GM21447 (cell line): ENCODE data around the gene GBE1.
A peak's percentile ranks its signal among the peaks of the same experiment; 100 is the strongest.

ENCODE experiments used
- ATAC-seq: cut with Tn5 transposase; IDR thresholded peaks from one replicate; pipeline ENCODE4 v1.9.1; 2021; ENCODE audit not compliant: unreplicated experiment

The GBE1 gene

DNA sequence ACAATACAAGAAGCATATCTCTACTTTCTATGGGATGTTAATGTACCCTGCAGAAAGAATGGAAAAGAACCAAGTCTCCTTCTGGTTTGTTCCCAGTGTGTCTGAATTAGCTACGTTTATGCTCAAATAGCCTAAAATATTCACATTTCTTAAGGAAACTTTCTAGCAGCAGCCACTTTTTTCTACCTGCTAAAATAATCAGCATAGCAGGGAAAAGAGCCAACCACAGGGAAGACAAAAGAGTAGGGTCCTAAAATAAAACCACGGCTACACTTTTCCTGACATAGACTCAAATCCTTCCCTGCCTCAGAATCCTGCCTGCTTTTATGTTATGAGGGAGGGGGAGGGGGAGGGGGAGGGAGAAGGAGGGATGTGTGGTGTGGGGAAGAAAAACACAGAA lies 136.7 kb downstream of the GBE1 start:
- no peak for ATAC-seq

DNA sequence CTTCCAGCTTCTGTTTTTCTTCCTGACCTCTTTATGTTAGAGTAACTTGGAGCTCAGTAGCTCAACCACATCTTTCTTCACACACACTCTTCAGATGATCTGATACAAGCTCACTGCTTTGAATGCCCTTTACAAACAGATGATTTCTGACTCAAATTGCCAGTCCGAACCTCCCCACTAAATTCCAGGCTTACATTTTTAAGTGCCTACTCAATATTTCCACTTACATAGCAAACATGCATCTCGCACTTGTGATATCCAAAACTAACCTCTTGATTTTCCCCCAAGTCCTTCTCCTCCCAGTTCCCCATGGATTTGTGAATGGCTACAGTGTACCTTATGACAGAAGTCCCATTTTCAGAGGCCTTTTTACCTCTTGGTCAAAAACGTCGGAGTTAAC lies 139.1 kb downstream of the GBE1 start:
- ATAC-seq: no peak

DNA sequence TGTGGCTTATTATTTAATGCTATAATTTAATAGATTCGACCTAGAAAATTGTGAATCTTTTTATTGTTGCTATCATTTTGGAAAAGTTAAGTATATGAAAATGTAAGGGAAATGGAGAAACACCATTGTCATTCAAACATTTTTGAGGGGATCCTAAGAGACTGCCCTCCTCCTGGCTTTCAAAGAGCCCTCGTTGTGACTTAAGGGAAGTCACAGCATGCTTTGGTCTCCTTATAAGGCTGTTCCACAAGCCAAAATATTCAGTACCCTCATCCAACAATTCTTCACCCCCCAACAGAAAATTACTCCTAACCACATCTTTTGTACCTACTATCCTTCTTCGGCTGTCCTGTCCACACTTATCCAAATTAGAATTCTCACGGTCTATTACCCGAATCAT lies 140.2 kb downstream of the GBE1 start:
- no peak for ATAC-seq

DNA sequence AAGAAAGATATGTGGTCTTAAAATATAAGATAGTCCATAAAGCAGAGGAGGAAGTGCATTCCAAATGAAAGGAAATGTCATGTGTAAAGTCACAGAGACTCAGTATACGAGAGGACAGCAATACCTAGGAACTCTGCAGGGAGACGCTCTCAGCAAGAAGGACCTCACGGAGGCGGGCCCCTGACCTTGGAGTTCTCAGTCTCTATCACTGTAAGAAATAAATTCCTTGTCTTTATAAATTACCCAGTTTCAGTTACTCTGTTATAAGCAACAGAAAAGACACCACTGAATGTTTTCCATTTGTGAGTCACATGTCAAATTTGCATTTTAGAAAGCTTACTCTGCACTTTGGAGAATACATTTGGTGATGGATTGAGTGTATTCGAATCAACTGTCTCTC lies 140.6 kb downstream of the GBE1 start:
- ATAC-seq: no peak

DNA sequence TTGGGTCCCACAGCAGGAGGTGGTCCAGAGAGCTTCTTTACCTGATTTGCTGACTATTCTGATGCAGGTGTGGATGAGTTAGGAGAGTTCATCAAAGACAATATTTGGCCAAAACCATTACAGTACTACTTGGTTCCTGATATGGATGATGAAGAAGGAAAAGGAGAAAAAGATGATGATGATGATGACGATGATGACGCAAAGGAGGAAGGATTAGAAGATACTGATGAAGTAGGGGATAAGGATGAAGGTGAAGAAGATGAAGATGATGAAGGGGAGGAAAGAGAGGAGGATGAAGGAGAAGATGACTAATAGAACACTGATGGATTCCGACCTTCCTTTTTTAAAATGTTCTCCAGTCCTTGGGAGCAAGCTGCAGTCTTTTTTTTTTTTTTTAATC lies 148.7 kb downstream of the GBE1 start:
- ATAC-seq: no peak

DNA sequence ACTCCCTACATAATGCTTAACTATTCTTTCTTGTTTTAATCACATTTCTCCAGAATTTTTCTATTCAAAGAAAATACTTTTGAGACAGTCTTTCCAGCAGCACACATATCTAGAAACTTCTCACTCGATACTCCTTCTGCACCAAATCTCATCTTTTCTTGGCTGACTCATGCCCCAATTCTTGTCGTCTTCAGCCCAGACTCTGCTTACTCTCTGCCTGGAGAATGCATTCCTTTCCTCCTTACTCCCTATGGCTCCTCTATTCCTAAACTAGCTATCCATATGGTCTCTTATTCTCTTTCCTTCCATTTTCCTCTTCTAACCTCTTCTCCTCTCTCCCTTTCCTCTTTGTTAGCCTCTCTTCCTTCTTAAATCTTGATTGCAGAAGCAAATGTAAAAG lies 158.7 kb downstream of the GBE1 start:
- ATAC-seq: no peak

DNA sequence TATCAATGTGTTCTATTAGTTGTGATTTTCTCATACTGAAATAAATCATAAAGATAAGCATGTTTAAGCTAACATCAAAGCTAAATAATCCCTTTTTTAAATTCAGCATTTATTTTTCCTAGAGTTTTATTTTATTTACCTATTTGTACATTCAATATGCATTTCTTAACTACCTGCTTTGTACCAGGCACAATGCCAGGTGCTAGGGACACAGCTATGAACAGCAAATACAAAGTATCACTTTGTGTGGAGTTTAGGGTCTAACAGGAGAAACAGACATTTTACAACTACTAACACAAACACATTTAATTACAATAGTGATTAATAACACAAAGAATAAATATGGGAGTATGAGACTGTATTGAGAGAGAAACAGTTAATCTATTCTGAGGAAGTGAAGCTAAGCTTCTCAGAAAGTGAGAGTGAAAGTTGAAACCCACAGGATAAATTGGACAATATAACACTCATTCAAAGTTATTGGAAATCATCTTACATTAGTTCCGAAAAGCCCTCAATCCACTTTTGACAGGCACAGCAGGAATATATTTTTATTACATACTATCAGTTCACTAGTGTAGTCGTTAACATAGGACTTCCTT lies 159.6 kb downstream of the GBE1 start:
- no peak for ATAC-seq

DNA sequence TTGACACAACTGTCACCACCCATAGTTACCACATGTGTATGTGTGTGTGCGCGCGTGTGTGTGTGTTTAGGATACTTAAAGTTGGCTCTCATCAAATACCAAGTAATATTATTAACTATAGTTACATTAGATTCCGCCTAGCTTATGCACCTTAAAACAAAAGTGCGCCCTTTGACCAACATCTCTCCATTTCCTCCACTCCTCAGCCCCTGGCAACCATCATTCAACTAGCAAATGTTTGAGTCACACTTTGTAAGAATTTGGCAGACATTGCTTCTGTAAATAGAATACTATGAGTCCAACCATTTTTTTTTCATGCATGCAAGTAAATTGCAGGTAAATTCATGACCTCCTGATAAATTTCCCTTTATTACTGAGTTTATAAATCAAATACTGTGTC lies 169.3 kb downstream of the GBE1 start:
- no peak for ATAC-seq

DNA sequence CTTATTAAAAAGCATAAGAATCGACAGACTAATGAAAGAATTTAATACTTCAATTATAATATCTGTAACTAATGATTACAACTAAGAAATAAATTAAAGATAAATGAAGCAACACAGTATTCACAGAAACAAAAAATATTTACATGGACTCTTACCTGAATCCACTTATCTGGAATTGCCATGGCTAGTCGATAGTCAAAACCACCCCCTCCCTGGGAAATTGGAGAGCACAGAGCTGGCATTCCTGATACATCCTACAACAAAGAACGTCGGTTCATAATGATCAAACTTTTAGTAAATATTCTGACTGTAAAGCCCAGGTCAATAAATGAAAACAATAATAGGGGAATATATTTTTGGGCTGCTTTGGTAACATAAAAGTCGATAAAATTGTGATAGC lies 175.5 kb downstream of the GBE1 start:
- ATAC-seq: no peak

DNA sequence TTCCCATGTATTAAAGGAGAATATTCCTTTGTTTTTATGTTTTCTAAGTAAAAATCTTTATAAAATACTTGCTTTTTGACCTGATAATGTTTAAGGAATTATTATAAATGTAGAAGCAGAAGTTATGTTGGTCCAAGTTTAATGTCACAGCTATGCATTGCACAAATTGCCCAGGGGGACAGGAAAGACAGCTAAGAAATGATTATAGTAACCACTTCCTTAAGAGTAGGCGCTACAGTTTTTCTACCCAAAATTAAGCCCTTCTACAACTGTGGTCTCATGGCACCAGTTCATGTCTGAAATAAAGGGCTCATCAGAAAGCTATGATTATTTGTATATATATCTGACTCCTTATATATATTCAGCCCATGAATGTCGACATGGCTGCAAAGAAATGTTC lies 176.4 kb downstream of the GBE1 start:
- no peak for ATAC-seq

DNA sequence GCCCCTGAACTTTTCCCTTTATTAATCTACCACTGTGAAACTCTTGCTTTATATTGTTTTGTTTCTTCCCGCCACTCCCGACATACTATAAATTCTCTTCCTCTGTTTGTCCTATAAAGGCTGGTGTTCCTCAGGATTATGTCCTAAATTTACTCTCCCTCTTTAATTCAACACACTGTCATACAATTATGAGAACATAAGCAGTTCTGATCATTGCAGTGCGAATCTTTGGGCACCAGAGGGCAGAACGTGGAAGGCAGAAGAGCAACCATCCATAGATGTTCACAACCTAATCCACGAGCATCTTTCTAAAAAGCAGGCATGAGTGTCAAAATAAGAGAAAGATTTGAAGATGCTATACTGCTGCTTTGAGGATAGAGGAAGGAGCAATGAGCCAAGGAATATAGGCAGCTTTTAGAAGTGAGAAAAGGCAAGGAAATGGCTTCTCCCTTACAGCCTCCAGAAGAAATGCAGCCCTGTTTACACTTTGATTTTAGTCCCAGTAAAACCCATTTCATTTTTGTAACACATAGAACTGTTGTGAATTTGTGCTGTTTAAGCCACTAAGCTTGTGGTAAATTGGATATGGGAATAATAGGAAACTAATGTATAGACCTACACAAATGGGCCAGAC lies 179.4 kb downstream of the GBE1 start:
- peak; percentile 90 for ATAC-seq

DNA sequence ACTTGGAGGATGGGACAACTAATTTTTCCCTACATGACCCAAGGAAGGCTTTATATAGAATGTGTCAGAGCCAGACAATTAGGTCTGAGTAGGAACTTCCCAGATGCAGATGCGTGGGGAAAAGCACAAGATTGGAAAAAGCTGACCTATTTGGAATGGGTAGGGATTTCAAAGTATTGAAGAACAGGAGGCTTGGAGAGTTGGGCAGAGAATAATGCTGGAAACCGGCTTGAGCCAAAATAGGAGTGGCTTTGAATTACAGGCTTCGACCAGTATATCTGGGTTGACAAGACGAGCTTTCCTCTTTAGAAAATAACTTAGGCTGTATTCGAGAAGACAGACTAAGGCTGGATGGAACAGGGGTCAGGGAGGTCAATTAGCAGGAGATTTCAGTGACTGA lies 181.1 kb downstream of the GBE1 start:
- ATAC-seq: no peak

DNA sequence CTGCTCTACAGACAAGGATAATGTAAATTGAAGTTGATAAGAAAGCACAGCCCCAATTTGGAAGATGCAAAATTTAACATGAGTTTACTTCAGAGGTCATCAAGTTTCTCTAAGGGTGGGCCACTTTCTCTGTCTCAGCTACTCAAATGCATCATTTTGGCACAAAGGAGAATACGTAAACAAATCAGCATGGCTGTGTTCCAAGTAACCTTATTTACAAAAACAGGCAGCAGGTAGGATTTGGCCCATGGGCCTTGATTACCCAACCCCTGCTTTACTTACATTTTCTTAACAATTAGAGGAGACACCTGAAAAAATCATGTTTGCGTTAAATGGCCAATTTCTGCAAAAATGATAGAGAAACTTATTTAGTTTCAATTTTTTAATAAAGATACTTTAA lies 181.7 kb downstream of the GBE1 start:
- ATAC-seq: no peak

DNA sequence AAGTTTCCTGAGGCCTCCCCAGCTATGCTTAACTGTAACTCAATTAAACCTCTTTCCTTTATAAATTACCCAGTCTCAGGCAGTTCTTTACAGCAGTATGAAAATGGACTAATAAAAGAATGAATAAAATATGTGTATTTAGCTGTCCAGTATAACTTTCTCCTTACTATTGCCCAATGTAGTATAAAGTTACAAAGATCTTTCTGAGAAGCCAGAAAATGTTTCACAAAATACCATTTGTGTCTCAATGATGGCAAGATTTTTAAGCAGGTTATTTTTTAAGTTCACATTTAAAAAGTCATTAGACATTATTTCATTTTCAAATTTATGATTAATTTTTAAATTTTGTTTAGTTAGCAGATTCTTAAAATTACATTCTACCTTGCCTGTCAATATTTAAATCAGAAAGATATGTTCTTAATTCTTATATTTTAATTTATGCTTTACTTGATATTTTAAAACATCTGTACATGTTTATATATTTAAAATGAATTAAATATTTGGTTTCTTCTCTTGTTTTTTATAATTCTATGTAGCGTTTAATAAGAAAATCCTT lies 189.2 kb downstream of the GBE1 start:
- ATAC-seq: no peak

DNA sequence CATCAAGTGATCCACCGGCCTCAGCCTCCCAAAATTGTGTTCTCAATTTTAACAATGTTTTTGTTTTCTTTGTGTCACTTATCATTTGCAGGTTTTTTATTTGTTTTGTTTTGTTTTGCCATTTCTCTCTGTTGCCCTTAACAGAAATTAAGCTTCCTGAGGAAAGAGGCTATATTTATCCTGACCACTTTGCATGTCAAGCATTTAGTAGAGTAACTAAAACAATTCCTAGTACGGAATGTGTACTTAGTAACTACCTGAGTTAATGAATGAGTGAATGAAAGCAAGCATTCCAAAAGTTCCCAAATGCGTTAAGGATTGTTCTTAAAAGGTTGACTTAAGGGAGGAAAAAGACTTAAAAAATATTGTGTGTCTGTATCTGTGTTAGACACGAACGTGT lies 193.1 kb downstream of the GBE1 start:
- no peak for ATAC-seq

DNA sequence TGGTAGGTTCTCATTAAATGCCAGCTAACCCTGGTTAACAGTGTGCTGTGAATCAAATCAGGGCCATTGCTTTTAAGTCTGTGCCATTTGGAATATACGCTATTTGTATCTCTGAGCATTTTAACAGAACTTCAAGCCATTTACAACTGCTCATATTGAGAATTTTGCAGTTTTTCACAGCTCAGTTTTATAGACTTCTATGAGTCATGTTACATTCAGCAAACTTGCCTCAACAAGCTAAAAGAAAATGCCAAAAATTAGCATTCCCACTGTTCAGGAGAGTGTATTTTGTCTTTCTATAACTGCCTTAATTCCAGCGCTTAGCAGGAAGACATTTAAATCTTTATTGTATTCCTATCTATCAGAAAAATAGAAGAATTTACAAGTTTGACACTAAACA lies 196.4 kb downstream of the GBE1 start:
- no peak for ATAC-seq

DNA sequence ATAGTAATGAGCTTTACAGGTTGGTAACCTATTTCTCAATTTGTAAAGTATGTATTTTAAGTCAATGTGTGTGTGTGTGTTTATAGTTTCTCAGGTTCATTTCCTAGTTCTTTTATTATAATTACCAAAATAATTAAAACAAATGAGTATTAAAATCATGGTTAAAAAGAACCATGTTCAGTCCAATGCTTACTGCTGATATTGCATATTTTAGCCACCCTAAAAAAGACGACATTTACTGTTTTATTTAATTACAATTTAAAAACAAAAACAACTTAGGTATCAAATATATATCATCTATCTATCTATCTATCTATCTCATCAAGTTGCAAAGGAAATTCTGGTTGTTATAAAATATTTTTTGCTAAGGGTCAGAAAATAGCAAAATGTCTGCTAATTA lies 203.3 kb downstream of the GBE1 start:
- ATAC-seq: no peak

DNA sequence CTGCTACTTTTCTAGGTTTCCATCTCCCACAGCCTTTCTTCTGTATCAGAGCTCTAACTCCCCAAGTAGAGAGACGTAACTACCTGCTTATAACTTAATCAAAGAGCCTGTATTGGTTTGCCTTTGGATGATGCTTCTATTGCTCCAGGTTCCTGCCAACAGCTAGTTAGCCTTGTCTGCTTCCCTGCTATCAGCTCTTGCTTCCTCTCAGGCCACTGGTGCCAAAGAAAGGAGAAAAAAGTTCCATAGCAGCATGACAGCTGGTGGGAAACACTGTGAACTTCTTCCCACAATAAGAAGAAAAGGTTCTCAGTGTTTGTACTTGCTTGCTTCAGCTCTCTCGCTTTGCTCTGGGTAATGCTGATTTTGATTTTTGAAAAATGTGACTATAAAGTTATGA lies 206.6 kb downstream of the GBE1 start:
- no peak for ATAC-seq

DNA sequence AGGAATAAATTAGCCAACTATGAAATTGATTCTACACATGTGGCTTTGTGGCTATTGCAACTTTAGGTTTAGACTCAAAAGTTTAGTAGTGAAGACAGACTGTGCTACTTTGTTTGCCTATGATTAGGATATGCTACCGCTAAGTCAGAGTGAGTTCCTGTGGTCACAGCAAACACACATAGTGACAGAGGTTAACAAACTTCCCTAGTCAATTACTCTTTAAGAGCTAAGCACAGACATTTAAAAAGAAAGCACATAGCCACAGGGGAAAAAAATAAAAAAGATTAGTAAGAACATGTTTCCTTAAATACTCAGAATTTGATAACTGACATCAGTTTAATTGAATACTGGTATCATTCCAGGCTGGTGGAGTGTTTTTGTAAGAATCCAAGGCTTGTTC lies 207.1 kb downstream of the GBE1 start:
- ATAC-seq: no peak

DNA sequence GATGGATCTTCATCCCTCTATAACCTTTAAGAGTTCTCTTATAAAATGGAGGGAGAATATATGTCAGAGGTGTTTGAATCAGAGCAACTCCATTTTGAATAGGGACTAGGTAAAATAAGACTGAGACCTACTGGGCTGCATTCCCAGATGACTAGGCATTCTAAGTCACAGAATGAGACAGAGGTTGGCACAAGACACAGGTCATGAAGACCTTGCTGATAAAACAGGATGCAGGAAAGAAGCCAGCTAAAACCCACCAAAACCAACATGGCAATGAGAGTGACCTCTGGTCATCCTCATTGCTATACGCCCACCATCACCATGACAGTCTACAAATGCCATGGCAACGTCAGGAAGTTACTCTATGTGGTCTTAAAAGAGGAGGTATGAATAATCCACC lies 211.0 kb downstream of the GBE1 start:
- ATAC-seq: no peak

DNA sequence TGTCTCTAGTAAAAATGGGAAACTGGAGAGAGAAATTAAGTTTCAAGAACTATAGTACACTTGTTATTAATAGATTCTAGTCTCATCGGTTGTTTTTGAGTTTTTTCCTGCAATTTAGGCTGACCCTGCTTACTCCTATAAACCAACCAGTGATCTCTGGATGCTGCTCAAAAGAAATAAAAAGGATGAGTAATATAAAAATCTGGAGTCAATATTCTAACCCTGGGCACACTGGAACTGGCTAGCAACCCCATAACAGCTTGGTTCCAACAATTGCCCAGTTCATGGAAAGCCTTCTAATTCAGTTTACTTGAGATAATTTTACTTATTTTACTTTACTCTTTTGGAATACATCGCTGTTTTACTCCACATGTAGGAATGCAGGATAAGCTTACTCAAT lies 211.6 kb downstream of the GBE1 start:
- ATAC-seq: no peak

DNA sequence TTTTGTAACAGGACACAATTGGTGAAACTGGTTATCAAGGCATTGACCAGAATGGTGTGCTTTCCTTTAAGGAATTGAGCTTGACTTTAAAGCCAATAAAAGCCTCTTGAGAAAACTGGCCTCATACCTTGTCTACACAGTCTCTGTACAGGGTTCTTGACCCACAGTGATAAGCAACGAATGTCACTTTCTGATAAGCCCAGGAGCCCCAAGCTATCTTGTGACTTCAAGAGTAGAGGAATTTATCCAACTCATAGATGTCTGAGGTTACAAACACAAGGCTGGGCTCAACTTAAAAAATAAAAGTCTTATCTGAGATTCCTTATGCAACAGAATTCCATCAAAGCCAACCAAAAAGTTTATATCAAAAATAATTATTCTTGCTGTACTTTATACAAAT lies 212.1 kb downstream of the GBE1 start:
- no peak for ATAC-seq

DNA sequence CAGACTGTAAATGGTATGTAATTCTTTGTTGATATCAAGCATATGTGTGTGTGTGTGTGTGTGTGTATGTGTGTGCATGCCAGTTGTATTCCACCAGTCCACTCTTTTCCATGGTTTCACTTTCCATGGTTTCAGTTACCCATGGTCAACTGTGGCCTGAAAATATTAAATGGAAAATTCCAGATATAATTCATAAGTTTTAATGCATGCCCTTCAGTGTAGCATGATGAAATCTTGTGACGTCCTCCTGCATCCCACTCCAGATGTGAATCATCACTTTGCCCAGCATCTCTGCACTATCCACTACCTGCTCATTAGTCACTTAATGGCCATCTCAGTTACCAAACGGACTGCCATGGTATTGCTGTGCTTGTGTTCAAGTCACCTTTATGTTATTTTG lies 215.9 kb downstream of the GBE1 start:
- no peak for ATAC-seq
